OCI-LY7 (cell line): ENCODE data around the gene PTRH2. TPM values are rescaled to one million over a fixed set of nuclear protein-coding genes. Genes with fewer than 3 reads are reported as not detected.
A peak's percentile ranks its signal among the peaks of the same experiment; 100 is the strongest.

ENCODE experiments used
- BruUV-seq: library from RNA; stranded (reverse); fragments of 400-500 nt; replicated peaks from 2 replicates; lab custom pipeline; 2021; lab: Mats Ljungman, UMichigan
- CTCF ChIA-PET: fragments of 300-600 bp; sonication (Branson Sonifier 250); formaldehyde crosslinking; loops from one replicate; lab custom pipeline; 2022; ENCODE audit warnings: antibody characterized with exemption; ENCODE audit not compliant: unreplicated experiment; lab: Charles Lee
- POLR2A ChIA-PET: fragments of 300-600 bp; sonication (Branson Sonifier 250); formaldehyde crosslinking; loops from one replicate; lab custom pipeline; 2022; ENCODE audit warnings: antibody characterized with exemption; lab: Charles Lee
- DNase-seq: peaks from one replicate; pipeline ENCODE4 v3.0.0-alpha.2; 2015; ENCODE audit warnings: low spot score
- H2AFZ ChIP-seq: fragments of 200-600 bp; sonication (generic), shearing (Covaris generic); 2 replicates; pipeline ENCODE4 v1.6.1; 2014; ENCODE audit warnings: mild to moderate bottlenecking, antibody characterized with exemption, low read length, moderate library complexity
- H3K27ac ChIP-seq: fragments of 200-600 bp; sonication (generic); 2 replicates; pipeline ENCODE4 v1.5.1; 2014; ENCODE audit warnings: mixed run types, low read depth, mild to moderate bottlenecking, moderate library complexity, low read length, inconsistent platforms; ENCODE audit not compliant: poor library complexity, severe bottlenecking
- H3K36me3 ChIP-seq: fragments of 200-600 bp; sonication (generic); 2 replicates; pipeline ENCODE4 v1.6.1; 2014; ENCODE audit warnings: mild to moderate bottlenecking, antibody characterized with exemption, low read length, moderate library complexity, mixed read lengths; ENCODE audit not compliant: insufficient read depth
- H3K4me1 ChIP-seq: fragments of 200-600 bp; sonication (generic); 2 replicates; pipeline ENCODE4 v1.5.1; 2014; ENCODE audit warnings: mild to moderate bottlenecking, low read length; ENCODE audit not compliant: insufficient read depth, poor library complexity, severe bottlenecking
- H3K4me2 ChIP-seq: fragments of 200-600 bp; sonication (generic); 2 replicates; pipeline ENCODE4 v1.6.1; 2014; ENCODE audit warnings: mild to moderate bottlenecking, low read length
- H3K4me3 ChIP-seq: fragments of 200-600 bp; sonication (generic); 2 replicates; pipeline ENCODE4 v1.5.1; 2014; ENCODE audit warnings: mild to moderate bottlenecking, low read depth, low read length; ENCODE audit not compliant: poor library complexity, severe bottlenecking
- H3K79me2 ChIP-seq: fragments of 200-600 bp; sonication (generic); 2 replicates; pipeline ENCODE4 v1.6.1; 2016; ENCODE audit warnings: low read depth, mild to moderate bottlenecking, low read length, moderate library complexity, mixed read lengths; ENCODE audit not compliant: insufficient read depth
- H3K9me2 ChIP-seq: fragments of 200-600 bp; sonication (generic); 2 replicates; pipeline ENCODE4 v1.6.1; 2016; ENCODE audit warnings: mild to moderate bottlenecking, low read length, mixed read lengths; ENCODE audit not compliant: insufficient read depth
- H3K9me3 ChIP-seq: fragments of 200-600 bp; sonication (generic); 2 replicates; pipeline ENCODE4 v1.6.1; 2014; ENCODE audit warnings: mild to moderate bottlenecking, mixed run types, low read length, mixed read lengths
- H4K20me1 ChIP-seq: fragments of 200-600 bp; sonication (generic); 2 replicates; pipeline ENCODE4 v1.6.1; 2014; ENCODE audit warnings: mild to moderate bottlenecking, antibody characterized with exemption, low read length, moderate library complexity, mixed read lengths; ENCODE audit not compliant: insufficient read depth
- CTCF ChIP-seq: fragments of 200-600 bp; sonication (generic); conservative IDR thresholded peaks from 2 replicates; pipeline ENCODE4 v1.5.1; 2014; ENCODE audit warnings: mild to moderate bottlenecking, antibody characterized with exemption, low read length, moderate library complexity, mixed read lengths
- EZH2phosphoT487 ChIP-seq: fragments of 200-600 bp; sonication (generic); IDR thresholded peaks from 2 replicates; pipeline ENCODE4 v1.6.1; 2018; ENCODE audit warnings: low read depth, borderline replicate concordance, mild to moderate bottlenecking, mixed run types, antibody characterized with exemption, low read length, moderate library complexity, mixed read lengths
- intact Hi-C: fragments of 100-400 bp; cut with micrococcal nuclease; formaldehyde crosslinking; loops from one replicate; pipeline ENCODE4 v1.10.0; 2022; ENCODE audit not compliant: unreplicated experiment
- total RNA-seq, 2 experiments: library from RNA; depleted of rRNA in 1 of 2; stranded (reverse); fragments of >200 nt in 1 of 2; shearing (Covaris generic) in 1 of 2; gene quantifications; 2 replicates each; pipeline ENCODE4 v1.2.3, GENCODE V29; 2014 to 2022

The PTRH2 gene
- total RNA-seq, 2 experiments from 2014 or later, result 27.0 to 34.5 TPM

GRCh38 chr17:59748591-59748990 lies 41.4 kb upstream of the PTRH2 start:
- DNase-seq, result no peak
- no TSS peak for BruUV-seq

GRCh38 chr17:59746849-59747445 lies 39.7 kb upstream of the PTRH2 start:
- Histone ChIP-seq H4K20me1 (no peaks in the 10 kb centered on the region), H3K27ac (no peak overlapping the region), H3K36me3 (peaks cover 14% of the 10 kb centered on the region), H3K9me3 (no peaks in the 10 kb centered on the region), H3K4me1 (peaks cover 5% of the 10 kb centered on the region), H3K79me2 (no peaks in the 10 kb centered on the region), H3K4me3 (no peak overlapping the region), H3K9me2 (no peaks in the 10 kb centered on the region), H2AFZ (no peak overlapping the region), H3K4me2 (no peak overlapping the region)
- ChIA-PET CTCF (no interaction called here), POLR2A (interaction anchor here (0.6 to 0.8 kb wide), 3 partner anchors 60 to 220 kb away, joined by 3 read pairs; no protein-coding TSS in a partner anchor)
- intact Hi-C loops, result loop anchor here (5.0 kb wide), 1 partner anchor 225 kb away; no protein-coding TSS in a partner anchor
- no peak for TF ChIP-seq EZH2phosphoT487
- peak; percentile 95 for TF ChIP-seq CTCF
- peak; percentile 63 for DNase-seq
- no TSS peak for BruUV-seq

More at GRCh38 chr17:59748591-59748990, 41.4 kb upstream of the PTRH2 start:
- no peaks in the 10 kb centered on the region for H3K9me3 ChIP-seq
- no peak overlapping the region for H3K27ac ChIP-seq
- ChIA-PET POLR2A (interaction anchor here (0.7 to 0.8 kb wide), 2 partner anchors 15 to 199 kb away, joined by 3 to 4 read pairs; no protein-coding TSS in a partner anchor), CTCF (no interaction called here)
- H3K4me1 ChIP-seq, result peaks cover 5% of the 10 kb centered on the region
- H2AFZ ChIP-seq, result no peak overlapping the region
- intact Hi-C loops, result loop anchor here (5.0 kb wide), 1 partner anchor 226 kb away; no protein-coding TSS in a partner anchor
- no peaks in the 10 kb centered on the region for H3K79me2 ChIP-seq
- no peak overlapping the region for H3K4me3 ChIP-seq
- H4K20me1 ChIP-seq, result no peaks in the 10 kb centered on the region
- no peaks in the 10 kb centered on the region for H3K9me2 ChIP-seq
- TF ChIP-seq CTCF (no peak), EZH2phosphoT487 (no peak)
- H3K36me3 ChIP-seq, result peaks cover 4% of the 10 kb centered on the region
- H3K4me2 ChIP-seq, result no peak overlapping the region

GRCh38 chr17:59745040-59745439 lies 37.8 kb upstream of the PTRH2 start:
- no TSS peak for BruUV-seq
- no peak for DNase-seq
- Histone ChIP-seq H3K79me2 (no peaks in the 10 kb centered on the region), H2AFZ (no peak overlapping the region), H3K36me3 (peaks cover 14% of the 10 kb centered on the region), H4K20me1 (no peaks in the 10 kb centered on the region), H3K27ac (no peak overlapping the region), H3K4me1 (peaks cover 5% of the 10 kb centered on the region), H3K9me2 (no peaks in the 10 kb centered on the region), H3K9me3 (no peaks in the 10 kb centered on the region), H3K4me2 (no peak overlapping the region), H3K4me3 (no peak overlapping the region)
- CTCF ChIA-PET, result no interaction called here
- intact Hi-C loops, result loop anchor here (5.0 kb wide), 1 partner anchor 223 kb away; no protein-coding TSS in a partner anchor
- POLR2A ChIA-PET, result no interaction called here
- TF ChIP-seq CTCF (no peak), EZH2phosphoT487 (no peak)
